SU-DHL-6 (cell line): ENCODE measurements around the gene NPHP4.

Source experiments
- H2AFZ ChIP-seq: fragments of 200-600 bp; sonication (generic); 2 replicates; pipeline ENCODE4 v1.6.1; 2014; ENCODE audit warnings: low read depth, mild to moderate bottlenecking, moderate library complexity, mixed read lengths, antibody characterized with exemption, low read length; ENCODE audit not compliant: severe bottlenecking
- H3F3A ChIP-seq: fragments of 200-600 bp; shearing (Covaris generic); 2 replicates; pipeline ENCODE4 v1.6.0; 2016; ENCODE audit warnings: antibody characterized with exemption, mild to moderate bottlenecking; ENCODE audit not compliant: insufficient read depth
- H3K27ac ChIP-seq: fragments of 200-600 bp; sonication (generic); 2 replicates; pipeline ENCODE4 v1.5.1; 2016; ENCODE audit warnings: low read depth, mild to moderate bottlenecking, low read length, moderate library complexity, mixed read lengths
- H3K27me3 ChIP-seq: fragments of 200-600 bp; sonication (generic), shearing (Covaris generic); 2 replicates; pipeline ENCODE4 v1.6.0; 2014; ENCODE audit warnings: mild to moderate bottlenecking, low read length
- H3K36me3 ChIP-seq: fragments of 200-600 bp; sonication (generic); 2 replicates; pipeline ENCODE4 v1.6.1; 2014; ENCODE audit warnings: mild to moderate bottlenecking, low read length, mixed read lengths
- H3K4me2 ChIP-seq: fragments of 300-600, 200-600 bp; shearing (Covaris generic), sonication (generic); 2 replicates; pipeline ENCODE4 v1.6.0; 2014; ENCODE audit warnings: low read length, low read depth, mild to moderate bottlenecking; ENCODE audit not compliant: poor library complexity, severe bottlenecking
- H3K4me3 ChIP-seq: fragments of 200-600 bp; sonication (generic); 2 replicates; pipeline ENCODE4 v1.5.1; 2014; ENCODE audit warnings: antibody characterized with exemption, low read length, mild to moderate bottlenecking, mixed read lengths; ENCODE audit not compliant: insufficient read depth, poor library complexity, severe bottlenecking
- H3K79me2 ChIP-seq: fragments of 200-600 bp; sonication (generic); 2 replicates; pipeline ENCODE4 v1.6.1; 2014; ENCODE audit warnings: mild to moderate bottlenecking, low read length, moderate library complexity; ENCODE audit not compliant: insufficient read depth
- H3K9ac ChIP-seq: fragments of 200-600 bp; sonication (generic); 2 replicates; pipeline ENCODE4 v1.7.0; 2014; ENCODE audit warnings: mild to moderate bottlenecking, low read length
- H3K9me2 ChIP-seq: fragments of 200-600 bp; sonication (generic); replicated peaks from 2 replicates; pipeline ENCODE4 v1.6.1; 2014; ENCODE audit warnings: low read length; ENCODE audit not compliant: insufficient read depth
- H3K9me3 ChIP-seq: fragments of 200-600 bp; sonication (generic); 2 replicates; pipeline ENCODE4 v1.6.1; 2014; ENCODE audit warnings: low read length, mixed read lengths; ENCODE audit not compliant: insufficient read depth
- H4K20me1 ChIP-seq: fragments of 200-600 bp; sonication (generic); 2 replicates; pipeline ENCODE4 v1.6.1; 2014; ENCODE audit warnings: low read depth, mild to moderate bottlenecking, antibody characterized with exemption, low read length, moderate library complexity, mixed read lengths
- EZH2phosphoT487 ChIP-seq: fragments of 200-600 bp; sonication (generic), shearing (Covaris generic); conservative IDR thresholded peaks from 2 replicates; pipeline ENCODE4 v1.6.1; 2018; ENCODE audit warnings: mild to moderate bottlenecking, antibody characterized with exemption, low read length, moderate library complexity, mixed read lengths
- TF ChIP-seq, protein P1 (sequence below): fragments of 200-600 bp; sonication (generic); IDR thresholded peaks from one replicate; pipeline ENCODE4 v1.5.1; 2017; ENCODE audit warnings: antibody characterized with exemption, mild to moderate bottlenecking, low read length, moderate library complexity; ENCODE audit not compliant: insufficient read depth, poor library complexity, severe bottlenecking

NPHP4 gene

GRCh38 chr1:5998906-5999301 is 6.7 kb upstream of the NPHP4 start:
- Histone ChIP-seq H3K4me2 (no peak overlapping the region), H3K9ac (no peak overlapping the region), H2AFZ (no peak overlapping the region), H3K79me2 (no peaks in the 10 kb centered on the region), H3K36me3 (no peaks in the 10 kb centered on the region), H3K9me3 (no peaks in the 10 kb centered on the region), H3K27me3 (no peaks in the 10 kb centered on the region), H3K27ac (no peak overlapping the region), H4K20me1 (no peaks in the 10 kb centered on the region), H3K4me3 (no peak overlapping the region), H3K9me2 (no peaks in the 10 kb centered on the region), H3F3A (no peaks in the 10 kb centered on the region)
- no peak for TF ChIP-seq EZH2phosphoT487
- TF ChIP-seq, protein P1, sequence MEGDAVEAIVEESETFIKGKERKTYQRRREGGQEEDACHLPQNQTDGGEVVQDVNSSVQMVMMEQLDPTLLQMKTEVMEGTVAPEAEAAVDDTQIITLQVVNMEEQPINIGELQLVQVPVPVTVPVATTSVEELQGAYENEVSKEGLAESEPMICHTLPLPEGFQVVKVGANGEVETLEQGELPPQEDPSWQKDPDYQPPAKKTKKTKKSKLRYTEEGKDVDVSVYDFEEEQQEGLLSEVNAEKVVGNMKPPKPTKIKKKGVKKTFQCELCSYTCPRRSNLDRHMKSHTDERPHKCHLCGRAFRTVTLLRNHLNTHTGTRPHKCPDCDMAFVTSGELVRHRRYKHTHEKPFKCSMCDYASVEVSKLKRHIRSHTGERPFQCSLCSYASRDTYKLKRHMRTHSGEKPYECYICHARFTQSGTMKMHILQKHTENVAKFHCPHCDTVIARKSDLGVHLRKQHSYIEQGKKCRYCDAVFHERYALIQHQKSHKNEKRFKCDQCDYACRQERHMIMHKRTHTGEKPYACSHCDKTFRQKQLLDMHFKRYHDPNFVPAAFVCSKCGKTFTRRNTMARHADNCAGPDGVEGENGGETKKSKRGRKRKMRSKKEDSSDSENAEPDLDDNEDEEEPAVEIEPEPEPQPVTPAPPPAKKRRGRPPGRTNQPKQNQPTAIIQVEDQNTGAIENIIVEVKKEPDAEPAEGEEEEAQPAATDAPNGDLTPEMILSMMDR: no peak

DNA sequence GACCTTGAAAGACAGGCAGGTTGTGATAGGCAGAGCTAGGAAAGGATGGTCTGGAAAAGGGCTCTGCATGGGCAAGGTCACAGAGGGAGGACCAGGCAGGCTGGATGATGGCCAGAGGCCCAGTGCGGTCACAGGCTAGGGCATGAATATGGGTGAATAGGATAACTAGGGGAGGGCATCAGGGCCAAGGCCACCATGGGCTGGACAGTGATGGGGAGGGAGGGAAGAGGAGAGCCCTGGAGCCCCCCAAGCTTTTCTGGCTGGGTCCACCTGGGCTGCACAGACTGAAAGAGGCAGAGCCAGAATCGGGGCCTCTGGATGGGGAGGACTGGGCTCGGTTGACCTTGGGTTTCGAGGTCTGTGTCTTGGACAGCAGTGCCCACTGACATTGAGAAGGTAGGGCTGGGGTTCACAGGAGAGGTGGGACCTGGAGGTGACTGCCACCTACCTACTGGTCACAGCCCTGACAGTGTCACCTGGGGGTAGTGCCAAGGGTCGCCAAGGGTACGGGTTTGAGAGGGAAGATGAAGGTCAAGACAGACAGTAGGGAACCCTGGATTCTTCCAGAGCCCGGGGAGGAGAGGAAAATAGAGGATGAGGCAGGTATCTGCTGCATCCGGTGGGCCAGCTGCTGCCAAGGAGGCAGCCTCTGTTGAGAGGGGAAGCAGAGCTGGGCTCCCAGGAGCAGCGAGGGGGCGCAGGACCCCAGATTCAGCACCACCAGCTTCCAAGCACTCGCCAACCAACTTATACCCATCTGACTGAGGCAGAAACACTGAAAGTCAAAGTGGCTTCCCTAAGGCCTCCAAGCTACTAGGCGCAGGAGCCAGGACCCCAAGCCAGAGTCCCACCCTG is 6.1 kb upstream of the NPHP4 start:
- no peak overlapping the region for H3K27ac ChIP-seq
- TF ChIP-seq EZH2phosphoT487: no peak
- H3K9me3 ChIP-seq: no peaks in the 10 kb centered on the region
- H4K20me1 ChIP-seq: no peaks in the 10 kb centered on the region
- no peaks in the 10 kb centered on the region for H3K36me3 ChIP-seq
- no peaks in the 10 kb centered on the region for H3F3A ChIP-seq
- no peak overlapping the region for H3K9ac ChIP-seq
- no peak overlapping the region for H3K4me2 ChIP-seq
- no peak overlapping the region for H3K4me3 ChIP-seq
- H3K9me2 ChIP-seq: no peaks in the 10 kb centered on the region
- no peaks in the 10 kb centered on the region for H3K27me3 ChIP-seq
- H3K79me2 ChIP-seq: no peaks in the 10 kb centered on the region
- H2AFZ ChIP-seq: no peak overlapping the region

GRCh38 chr1:5997316-5997715 is 5.1 kb upstream of the NPHP4 start:
- Histone ChIP-seq H3K27me3 (no peaks in the 10 kb centered on the region), H3K9me3 (no peaks in the 10 kb centered on the region), H3K79me2 (no peaks in the 10 kb centered on the region), H3F3A (no peaks in the 10 kb centered on the region), H3K9ac (no peak overlapping the region), H3K4me3 (no peak overlapping the region), H3K36me3 (no peaks in the 10 kb centered on the region), H3K9me2 (no peaks in the 10 kb centered on the region), H4K20me1 (no peaks in the 10 kb centered on the region), H3K4me2 (no peak overlapping the region), H3K27ac (no peak overlapping the region), H2AFZ (no peak overlapping the region)
- TF ChIP-seq EZH2phosphoT487: no peak
- TF ChIP-seq, protein P1: no peak

GRCh38 chr1:5996641-5997270 is 4.5 kb upstream of the NPHP4 start:
- TF ChIP-seq, protein P1: no peak
- no peak for TF ChIP-seq EZH2phosphoT487
- Histone ChIP-seq H3K9me3 (no peaks in the 10 kb centered on the region), H3K9me2 (no peaks in the 10 kb centered on the region), H4K20me1 (no peaks in the 10 kb centered on the region), H2AFZ (no peak overlapping the region), H3F3A (no peaks in the 10 kb centered on the region), H3K4me2 (no peak overlapping the region), H3K27ac (no peak overlapping the region), H3K36me3 (no peaks in the 10 kb centered on the region), H3K4me3 (no peak overlapping the region), H3K9ac (no peak overlapping the region), H3K27me3 (no peaks in the 10 kb centered on the region), H3K79me2 (no peaks in the 10 kb centered on the region)
